AG09309 (cell line): ENCODE measurements around the gene SLC12A8.
A peak's percentile ranks its signal among the peaks of the same experiment; 100 is the strongest.

ENCODE experiments used
- DNase-seq: peaks from one replicate; pipeline ENCODE4 v3.0.0-alpha.2; 2010; ENCODE audit warnings: low read depth
- H3K4me3 ChIP-seq: 2 replicates; pipeline ENCODE4 v1.5.1; 2011; ENCODE audit warnings: mild to moderate bottlenecking, low read depth, low read length, moderate library complexity; ENCODE audit not compliant: control insufficient read depth
- CTCF ChIP-seq: IDR thresholded peaks from 2 replicates; pipeline ENCODE4 v1.5.1; 2011; ENCODE audit warnings: mild to moderate bottlenecking, low read depth, low read length, inconsistent platforms; ENCODE audit not compliant: insufficient read depth, control insufficient read depth; ENCODE audit errors: missing control alignments

The SLC12A8 gene

GRCh38 chr3:125220727-125221429, 8.3 kb upstream of the SLC12A8 start:
- no peak for TF ChIP-seq CTCF
- no peak overlapping the region for H3K4me3 ChIP-seq
- no peak for DNase-seq

- no peak overlapping the region for H3K4me3 ChIP-seq
- TF ChIP-seq CTCF: no peak
- no peak for DNase-seq
Measured at GRCh38 chr3:125220183-125220582, 7.6 kb upstream of the SLC12A8 start.

GRCh38 chr3:125219261-125219701, 6.7 kb upstream of the SLC12A8 start:
- DNase-seq: no peak
- no peak overlapping the region for H3K4me3 ChIP-seq
- TF ChIP-seq CTCF: no peak

GRCh38 chr3:125214738-125215137, 2.2 kb upstream of the SLC12A8 start:
- DNase-seq: no peak

GRCh38 chr3:125213946-125214542, 1.5 kb upstream of the SLC12A8 start:
- no peak for TF ChIP-seq CTCF
- no peak overlapping the region for H3K4me3 ChIP-seq
- DNase-seq: peak; percentile 56

More at GRCh38 chr3:125214738-125215137, 2.2 kb upstream of the SLC12A8 start:
- H3K4me3 ChIP-seq: no peak overlapping the region
- TF ChIP-seq CTCF: no peak

GRCh38 chr3:125213364-125213755, 812 bp upstream of the SLC12A8 start:
- no peak overlapping the region for H3K4me3 ChIP-seq
- TF ChIP-seq CTCF: no peak
- DNase-seq: no peak

GRCh38 chr3:125212091-125212508, 448 bp downstream of the SLC12A8 start:
- no peak for TF ChIP-seq CTCF
- H3K4me3 ChIP-seq: peak overlapping the region; percentile 33
- no peak for DNase-seq
